Activated T-helper 2 cell treated with anti-CD3 and anti-CD28 coated beads, Interferon-gamma antibody, Interleukin-2, Interleukin-4, amounts not matched to agents 10 μg/mL and 5 μg/mL and 100 μg/mL, durations not matched to agents 14 hours and 24 hours and 36 hours (primary cell): ENCODE results near the gene ERICH6. TPM values are rescaled to one million over a fixed set of nuclear protein-coding genes. Genes with fewer than 3 reads are reported as not detected.

ENCODE experiments used
- DNase-seq: peaks from one replicate; pipeline ENCODE4 v3.0.0; 2021; ENCODE audit warnings: low spot score
- H3K27ac Mint-ChIP-seq: one replicate; pipeline ENCODE4 v1.8.0; 2021; ENCODE audit warnings: mixed read lengths
- H3K27me3 Mint-ChIP-seq: one replicate; pipeline ENCODE4 v1.8.0; 2021; ENCODE audit warnings: low read depth, mixed read lengths
- H3K36me3 Mint-ChIP-seq: one replicate; pipeline ENCODE4 v1.8.0; 2021; ENCODE audit warnings: low read depth, mixed read lengths
- H3K4me1 Mint-ChIP-seq: one replicate; pipeline ENCODE4 v1.8.0; 2021; ENCODE audit warnings: low read depth, mixed read lengths
- H3K4me3 Mint-ChIP-seq: one replicate; pipeline ENCODE4 v1.8.0; 2021; ENCODE audit warnings: low read depth, mild to moderate bottlenecking, moderate library complexity, mixed read lengths
- H3K9me3 Mint-ChIP-seq: one replicate; pipeline ENCODE4 v1.8.0; 2021; ENCODE audit warnings: mixed read lengths
- intact Hi-C: fragments of 100-400 bp; cut with micrococcal nuclease; formaldehyde crosslinking; loops from one replicate; pipeline ENCODE4 v1.15.1; 2023
- total RNA-seq: library from RNA; stranded (reverse); gene quantifications from 2 replicates; pipeline ENCODE4 v1.2.3, GENCODE V29; 2022

ERICH6 gene
- total RNA-seq, 1 donor from 2014 or later, result 0.21 TPM

GRCh38 chr3:150691414-150692040 lies 12.2 kb downstream of the ERICH6 start:
- no peak overlapping the region for H3K27ac Mint-ChIP-seq
- intact Hi-C loops, result no loop called here
- no peak overlapping the region for H3K4me3 Mint-ChIP-seq
- DNase-seq, result no peak
- H3K4me1 Mint-ChIP-seq, result no peaks in the 10 kb centered on the region
- peaks cover 13% of the 10 kb centered on the region for H3K9me3 Mint-ChIP-seq
- peaks cover 3% of the 10 kb centered on the region for H3K36me3 Mint-ChIP-seq
- H3K27me3 Mint-ChIP-seq, result peaks cover 2% of the 10 kb centered on the region

GRCh38 chr3:150687613-150688012 lies 16.1 kb downstream of the ERICH6 start:
- peaks cover 6% of the 10 kb centered on the region for H3K27me3 Mint-ChIP-seq
- H3K9me3 Mint-ChIP-seq, result peaks cover 4% of the 10 kb centered on the region
- peaks cover 2% of the 10 kb centered on the region for H3K4me1 Mint-ChIP-seq
- H3K36me3 Mint-ChIP-seq, result peaks cover 1% of the 10 kb centered on the region
- intact Hi-C loops, result no loop called here
- no peak overlapping the region for H3K4me3 Mint-ChIP-seq
- no peak for DNase-seq
- no peak overlapping the region for H3K27ac Mint-ChIP-seq

DNA sequence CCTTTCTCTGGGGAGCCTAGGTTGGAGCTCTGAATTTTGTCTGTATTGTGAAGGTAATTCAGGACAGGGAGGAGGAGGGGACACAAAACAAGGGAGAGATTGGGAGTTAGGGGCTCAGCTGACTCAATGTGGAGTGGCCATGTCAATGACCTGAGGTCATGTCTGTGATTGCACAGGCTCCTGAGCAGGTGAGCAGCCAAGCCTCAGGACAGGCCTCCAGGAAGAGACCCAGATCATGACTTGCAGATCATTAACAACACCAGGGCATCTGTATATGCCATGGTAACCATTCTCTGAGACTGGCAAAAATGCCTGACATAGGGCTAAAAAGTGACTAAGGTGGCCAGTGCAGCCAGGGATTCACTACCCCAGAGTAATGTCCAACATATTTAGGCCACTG lies 20.9 kb downstream of the ERICH6 start:
- peaks cover 4% of the 10 kb centered on the region for H3K27me3 Mint-ChIP-seq
- H3K4me3 Mint-ChIP-seq, result no peak overlapping the region
- intact Hi-C loops, result no loop called here
- DNase-seq, result no peak
- H3K36me3 Mint-ChIP-seq, result peaks cover 17% of the 10 kb centered on the region
- H3K27ac Mint-ChIP-seq, result no peak overlapping the region
- H3K9me3 Mint-ChIP-seq, result no peaks in the 10 kb centered on the region
- H3K4me1 Mint-ChIP-seq, result peaks cover 21% of the 10 kb centered on the region

- peaks cover 21% of the 10 kb centered on the region for H3K4me1 Mint-ChIP-seq
- H3K27me3 Mint-ChIP-seq, result peaks cover 4% of the 10 kb centered on the region
- DNase-seq, result no peak
- intact Hi-C loops, result no loop called here
- H3K27ac Mint-ChIP-seq, result no peak overlapping the region
- H3K4me3 Mint-ChIP-seq, result no peak overlapping the region
- peaks cover 17% of the 10 kb centered on the region for H3K36me3 Mint-ChIP-seq
- H3K9me3 Mint-ChIP-seq, result no peaks in the 10 kb centered on the region
These were observed 21.4 kb downstream of the ERICH6 start for GRCh38 chr3:150682279-150682678.

DNA sequence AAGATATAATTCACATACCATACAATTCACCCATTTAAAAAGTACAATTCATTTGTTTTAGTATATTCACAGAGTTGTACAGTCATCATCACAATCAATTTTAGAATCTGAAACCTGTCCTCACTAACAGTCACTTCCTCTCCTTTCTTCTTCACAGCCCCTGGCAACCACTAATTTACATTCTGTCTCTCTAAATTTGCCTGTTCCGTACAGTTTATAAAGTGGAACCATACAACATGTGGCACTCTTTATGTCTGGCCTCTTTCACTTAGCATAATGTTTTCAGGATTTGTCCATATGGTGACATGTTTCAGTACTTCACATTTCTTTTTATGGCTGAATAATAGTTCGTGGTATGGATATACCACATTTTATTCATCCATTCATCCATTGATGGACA lies 22.7 kb downstream of the ERICH6 start:
- peaks cover 21% of the 10 kb centered on the region for H3K4me1 Mint-ChIP-seq
- H3K36me3 Mint-ChIP-seq, result peaks cover 22% of the 10 kb centered on the region
- peaks cover 4% of the 10 kb centered on the region for H3K27me3 Mint-ChIP-seq
- no peak for DNase-seq
- H3K27ac Mint-ChIP-seq, result peak overlapping the region; percentile 48
- peaks cover 5% of the 10 kb centered on the region for H3K9me3 Mint-ChIP-seq
- intact Hi-C loops, result loop anchor here (1.0 kb wide), 1 partner anchor 22 kb away; the partner anchor contains the start of gene ERICH6
- H3K4me3 Mint-ChIP-seq, result peak overlapping the region; percentile 15

DNA sequence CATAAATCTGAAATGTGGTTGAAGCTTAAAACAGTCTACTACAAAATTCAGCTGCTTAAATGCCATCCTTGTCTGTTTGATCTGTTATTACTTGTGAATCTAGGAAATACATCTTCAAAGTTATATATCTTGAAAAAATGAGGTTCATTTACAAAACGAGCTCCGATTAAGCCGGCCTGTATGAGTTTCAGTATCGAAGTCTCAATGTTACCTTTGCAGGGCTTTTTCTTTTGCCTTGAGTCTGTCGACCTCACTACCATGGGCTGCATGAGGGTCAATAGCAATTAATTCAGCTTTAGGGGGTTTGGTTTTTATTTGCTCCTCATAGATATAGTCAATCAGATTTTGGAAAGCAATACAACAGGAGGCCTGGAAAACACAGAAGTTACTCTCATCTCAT lies 23.2 kb downstream of the ERICH6 start:
- intact Hi-C loops, result no loop called here
- H3K4me3 Mint-ChIP-seq, result no peak overlapping the region
- no peak for DNase-seq
- peaks cover 27% of the 10 kb centered on the region for H3K36me3 Mint-ChIP-seq
- H3K9me3 Mint-ChIP-seq, result peaks cover 10% of the 10 kb centered on the region
- peak overlapping the region; percentile 48 for H3K27ac Mint-ChIP-seq
- H3K27me3 Mint-ChIP-seq, result peaks cover 4% of the 10 kb centered on the region
- H3K4me1 Mint-ChIP-seq, result peaks cover 23% of the 10 kb centered on the region

GRCh38 chr3:150675587-150675986 lies 28.1 kb downstream of the ERICH6 start:
- no peak overlapping the region for H3K27ac Mint-ChIP-seq
- DNase-seq, result no peak
- peaks cover 16% of the 10 kb centered on the region for H3K9me3 Mint-ChIP-seq
- intact Hi-C loops, result no loop called here
- peaks cover 5% of the 10 kb centered on the region for H3K4me1 Mint-ChIP-seq
- peaks cover 13% of the 10 kb centered on the region for H3K27me3 Mint-ChIP-seq
- peaks cover 14% of the 10 kb centered on the region for H3K36me3 Mint-ChIP-seq
- no peak overlapping the region for H3K4me3 Mint-ChIP-seq

DNA sequence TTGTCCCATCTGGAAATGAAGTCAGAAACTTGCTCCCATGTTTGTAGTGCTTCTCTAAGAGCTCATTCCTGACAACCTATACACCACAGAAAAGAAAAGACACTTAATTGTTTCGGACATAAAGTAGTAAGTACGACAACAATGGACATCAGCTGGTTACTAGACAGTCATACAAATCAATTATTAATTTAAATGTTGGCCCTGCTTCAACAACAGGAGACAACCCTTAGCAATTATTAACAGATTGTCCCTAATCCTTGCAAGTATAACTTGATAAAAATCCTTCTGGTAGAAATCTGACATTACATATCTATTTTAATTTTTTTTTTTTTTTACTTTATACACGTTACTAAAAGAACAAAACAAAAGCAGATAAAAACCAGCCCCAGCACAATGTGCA lies 29.8 kb downstream of the ERICH6 start:
- H3K27ac Mint-ChIP-seq, result no peak overlapping the region

GRCh38 chr3:150666167-150666566 lies 37.6 kb downstream of the ERICH6 start:
- peaks cover 33% of the 10 kb centered on the region for H3K27me3 Mint-ChIP-seq
- no peaks in the 10 kb centered on the region for H3K9me3 Mint-ChIP-seq
- H3K36me3 Mint-ChIP-seq, result no peaks in the 10 kb centered on the region
- no peak overlapping the region for H3K27ac Mint-ChIP-seq
- peaks cover 24% of the 10 kb centered on the region for H3K4me1 Mint-ChIP-seq
- DNase-seq, result no peak
- intact Hi-C loops, result no loop called here
- no peak overlapping the region for H3K4me3 Mint-ChIP-seq

More for the DNA sequence above, 29.8 kb downstream of the ERICH6 start:
- Mint-ChIP-seq H3K36me3 (peaks cover 11% of the 10 kb centered on the region), H3K27me3 (peaks cover 19% of the 10 kb centered on the region), H3K4me3 (no peak overlapping the region), H3K4me1 (peaks cover 2% of the 10 kb centered on the region), H3K9me3 (peaks cover 16% of the 10 kb centered on the region)
- intact Hi-C loops, result no loop called here
- no peak for DNase-seq

GRCh38 chr3:150663461-150663860 lies 40.3 kb downstream of the ERICH6 start:
- DNase-seq, result no peak
- H3K4me1 Mint-ChIP-seq, result peaks cover 26% of the 10 kb centered on the region
- intact Hi-C loops, result loop anchor here (5.0 kb wide), 1 partner anchor 39 kb away; the partner anchor contains the start of gene ERICH6
- no peak overlapping the region for H3K27ac Mint-ChIP-seq
- peaks cover 31% of the 10 kb centered on the region for H3K27me3 Mint-ChIP-seq
- H3K9me3 Mint-ChIP-seq, result no peaks in the 10 kb centered on the region
- no peak overlapping the region for H3K4me3 Mint-ChIP-seq
- no peaks in the 10 kb centered on the region for H3K36me3 Mint-ChIP-seq

DNA sequence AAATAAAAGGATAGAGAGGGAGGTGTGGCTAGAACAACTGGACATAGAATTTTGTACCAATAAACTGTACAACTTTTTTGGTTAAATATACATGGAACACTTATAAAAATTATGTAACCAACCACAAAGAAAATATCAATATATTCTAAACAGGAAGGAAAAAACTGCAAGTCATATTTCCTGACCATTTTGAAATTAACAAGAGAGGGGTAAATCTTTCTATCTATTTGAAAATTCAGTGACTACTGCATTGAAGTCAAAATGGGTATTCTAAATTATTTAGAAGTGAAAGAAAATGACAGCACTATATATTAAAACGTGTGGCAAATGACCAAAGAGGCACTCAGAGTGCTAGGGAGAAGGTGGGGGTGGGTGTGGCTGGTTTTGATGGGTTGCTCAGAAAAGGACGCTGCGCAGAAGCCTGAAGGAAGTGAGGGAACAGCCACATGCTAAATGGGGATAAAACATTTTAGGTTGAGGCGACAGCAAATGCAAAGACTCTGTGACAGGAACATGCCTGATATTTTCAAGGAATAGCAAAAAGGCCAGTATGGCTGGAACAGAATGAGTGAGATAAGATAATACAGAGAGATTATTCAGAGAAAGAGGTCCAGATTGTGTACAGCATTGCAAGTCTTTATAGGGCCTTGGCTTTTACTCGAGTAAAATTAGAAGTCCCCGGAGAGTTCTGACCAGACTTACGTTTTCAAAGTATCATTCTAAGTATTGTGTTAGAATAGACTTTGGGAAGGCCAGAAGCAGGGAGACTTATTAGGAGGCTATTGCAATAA lies 41.1 kb downstream of the ERICH6 start:
- intact Hi-C loops, result loop anchor here (5.0 kb wide), 1 partner anchor 40 kb away; the partner anchor contains the start of gene ERICH6
- H3K4me3 Mint-ChIP-seq, result no peak overlapping the region
- H3K27me3 Mint-ChIP-seq, result peaks cover 26% of the 10 kb centered on the region
- H3K27ac Mint-ChIP-seq, result no peak overlapping the region
- DNase-seq, result no peak
- no peaks in the 10 kb centered on the region for H3K36me3 Mint-ChIP-seq
- no peaks in the 10 kb centered on the region for H3K9me3 Mint-ChIP-seq
- peaks cover 26% of the 10 kb centered on the region for H3K4me1 Mint-ChIP-seq

- H3K9me3 Mint-ChIP-seq, result no peaks in the 10 kb centered on the region
- H3K27ac Mint-ChIP-seq, result no peak overlapping the region
- peaks cover 2% of the 10 kb centered on the region for H3K4me1 Mint-ChIP-seq
- no peak overlapping the region for H3K4me3 Mint-ChIP-seq
- H3K36me3 Mint-ChIP-seq, result no peaks in the 10 kb centered on the region
- peaks cover 19% of the 10 kb centered on the region for H3K27me3 Mint-ChIP-seq
- intact Hi-C loops, result no loop called here
- DNase-seq, result no peak
These were observed 47.4 kb downstream of the ERICH6 start for GRCh38 chr3:150656316-150656715.

GRCh38 chr3:150653110-150653561 lies 50.6 kb downstream of the ERICH6 start:
- no peak for DNase-seq
- H3K4me1 Mint-ChIP-seq, result peaks cover 3% of the 10 kb centered on the region
- intact Hi-C loops, result no loop called here
- H3K9me3 Mint-ChIP-seq, result no peaks in the 10 kb centered on the region
- peaks cover 23% of the 10 kb centered on the region for H3K27me3 Mint-ChIP-seq
- no peaks in the 10 kb centered on the region for H3K36me3 Mint-ChIP-seq
- H3K27ac Mint-ChIP-seq, result no peak overlapping the region
- no peak overlapping the region for H3K4me3 Mint-ChIP-seq
